Activated CD4-positive, alpha-beta T cell treated with anti-CD3 and anti-CD28 coated beads, Interleukin-2, amount 50 U/mL, for 16 hours (primary cell): ENCODE data around the gene LTO1.

Experiments
- DNase-seq: peaks from one replicate; pipeline ENCODE4 v3.0.0-alpha.2; 2020

LTO1 gene

DNA sequence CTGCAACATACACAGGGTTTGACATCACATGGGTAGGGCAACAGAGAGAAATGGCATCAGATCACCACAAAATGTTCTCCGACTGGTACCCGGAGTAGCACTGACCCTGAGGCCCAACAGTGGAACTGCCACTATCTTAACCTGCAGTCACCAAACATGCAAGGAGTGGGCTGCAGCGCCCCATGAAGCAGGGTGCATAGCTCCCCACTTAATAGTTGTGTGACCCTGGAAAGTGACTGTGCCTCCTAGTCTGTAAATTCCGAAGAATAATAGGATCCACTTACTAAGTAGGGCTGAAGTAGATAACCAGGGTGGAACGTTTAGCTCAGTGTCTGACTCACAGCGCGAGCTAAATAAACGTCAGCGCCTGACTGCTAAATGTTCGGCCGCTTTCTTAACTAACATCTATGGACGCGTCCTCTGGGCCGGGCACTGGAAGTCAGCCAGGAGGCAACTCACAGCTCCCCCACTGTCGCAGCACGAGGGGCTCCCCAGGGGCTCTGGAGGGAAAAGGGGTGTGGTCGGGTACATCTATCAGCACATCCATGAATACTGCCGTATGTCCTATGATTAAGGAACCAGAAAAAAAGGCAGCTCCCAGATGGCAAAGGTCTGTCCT is 777 bp downstream of the LTO1 start:
- no peak for DNase-seq

DNA sequence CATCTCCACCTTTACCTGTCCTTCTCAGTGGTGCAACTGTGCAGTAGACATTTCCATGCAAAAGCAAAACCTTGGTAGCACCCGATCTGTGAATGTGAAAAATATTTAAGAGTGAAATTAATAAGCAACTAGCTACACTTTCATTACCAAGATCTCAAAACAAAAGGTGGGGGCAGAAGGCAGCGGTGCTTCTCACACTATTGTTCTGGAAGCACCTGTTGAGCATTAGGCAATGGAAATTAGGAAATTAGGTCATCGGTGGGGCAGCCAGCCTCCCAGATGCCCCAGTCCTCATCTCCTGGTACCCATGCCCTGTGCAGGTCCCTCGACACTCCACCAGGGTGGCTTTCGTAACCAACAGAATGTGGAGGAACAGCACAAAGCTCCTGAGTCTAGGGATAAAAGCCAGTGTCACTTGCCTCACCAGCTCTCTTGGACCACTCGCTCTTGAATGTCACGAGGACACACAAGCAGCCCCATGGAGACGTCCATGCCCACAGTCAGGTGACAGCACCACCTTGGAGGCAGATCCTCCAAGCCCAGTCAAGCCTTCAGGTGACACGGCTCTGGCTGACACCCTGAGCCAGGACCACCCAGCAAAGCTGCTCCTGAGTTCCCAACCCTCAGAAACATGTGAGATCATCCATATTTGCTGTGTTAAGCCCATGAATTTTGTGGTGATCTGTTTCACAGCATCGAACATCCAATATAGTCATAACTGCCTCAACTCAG is 3.3 kb downstream of the LTO1 start:
- DNase-seq = no peak

DNA sequence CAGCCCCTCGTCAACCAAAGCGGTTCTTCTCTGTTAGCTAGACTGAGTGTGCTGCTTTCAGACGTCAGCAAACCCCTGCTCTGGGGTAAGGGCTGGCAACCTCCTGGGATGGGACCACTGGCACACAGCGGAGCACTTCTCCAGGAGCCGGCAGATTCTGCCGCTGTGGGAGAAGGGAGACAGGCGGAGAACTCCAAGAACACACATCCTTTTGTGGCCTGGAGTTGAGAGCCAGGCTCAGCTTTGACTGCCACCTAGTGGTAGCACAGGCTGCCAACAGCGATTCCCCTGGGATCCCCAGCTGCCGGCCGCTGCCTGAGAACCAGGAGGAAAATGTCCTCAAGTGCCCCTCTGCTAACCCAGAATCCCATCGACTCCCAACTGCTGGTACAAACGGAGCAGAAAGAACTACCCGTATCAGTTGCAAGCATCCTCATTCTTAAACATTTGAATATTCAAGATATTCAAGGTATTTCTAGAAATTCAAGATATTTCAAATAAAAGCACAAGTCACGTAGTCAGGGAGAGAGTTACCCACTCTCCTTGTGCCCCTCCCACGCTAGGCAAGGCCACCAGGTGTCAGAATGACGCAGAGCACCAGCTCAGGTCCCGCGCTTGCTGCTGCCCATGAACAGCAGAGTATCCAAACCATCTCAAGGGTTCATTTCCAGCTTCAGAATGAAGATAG is 4.9 kb downstream of the LTO1 start:
- DNase-seq = peak; percentile 54

DNA sequence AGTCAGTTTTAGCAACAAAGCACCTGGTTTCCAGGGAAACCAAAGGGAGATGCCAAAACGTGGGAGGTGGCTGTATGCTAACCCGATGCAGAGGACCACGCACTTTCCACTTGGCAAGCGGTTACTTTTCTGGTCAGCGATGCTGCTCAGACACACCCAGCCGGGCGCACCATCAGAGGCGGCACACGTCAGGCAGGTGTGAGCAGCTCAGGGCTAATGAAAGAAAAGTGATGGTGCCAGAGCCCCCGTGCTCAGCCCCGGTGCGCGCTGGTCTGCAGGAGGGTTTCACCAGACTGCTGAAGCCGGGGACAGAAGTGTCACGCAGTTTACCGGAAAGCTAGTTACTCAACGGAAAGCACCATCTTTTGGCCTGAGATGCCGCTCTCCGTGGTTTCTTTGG is 5.7 kb downstream of the LTO1 start:
- DNase-seq = no peak

DNA sequence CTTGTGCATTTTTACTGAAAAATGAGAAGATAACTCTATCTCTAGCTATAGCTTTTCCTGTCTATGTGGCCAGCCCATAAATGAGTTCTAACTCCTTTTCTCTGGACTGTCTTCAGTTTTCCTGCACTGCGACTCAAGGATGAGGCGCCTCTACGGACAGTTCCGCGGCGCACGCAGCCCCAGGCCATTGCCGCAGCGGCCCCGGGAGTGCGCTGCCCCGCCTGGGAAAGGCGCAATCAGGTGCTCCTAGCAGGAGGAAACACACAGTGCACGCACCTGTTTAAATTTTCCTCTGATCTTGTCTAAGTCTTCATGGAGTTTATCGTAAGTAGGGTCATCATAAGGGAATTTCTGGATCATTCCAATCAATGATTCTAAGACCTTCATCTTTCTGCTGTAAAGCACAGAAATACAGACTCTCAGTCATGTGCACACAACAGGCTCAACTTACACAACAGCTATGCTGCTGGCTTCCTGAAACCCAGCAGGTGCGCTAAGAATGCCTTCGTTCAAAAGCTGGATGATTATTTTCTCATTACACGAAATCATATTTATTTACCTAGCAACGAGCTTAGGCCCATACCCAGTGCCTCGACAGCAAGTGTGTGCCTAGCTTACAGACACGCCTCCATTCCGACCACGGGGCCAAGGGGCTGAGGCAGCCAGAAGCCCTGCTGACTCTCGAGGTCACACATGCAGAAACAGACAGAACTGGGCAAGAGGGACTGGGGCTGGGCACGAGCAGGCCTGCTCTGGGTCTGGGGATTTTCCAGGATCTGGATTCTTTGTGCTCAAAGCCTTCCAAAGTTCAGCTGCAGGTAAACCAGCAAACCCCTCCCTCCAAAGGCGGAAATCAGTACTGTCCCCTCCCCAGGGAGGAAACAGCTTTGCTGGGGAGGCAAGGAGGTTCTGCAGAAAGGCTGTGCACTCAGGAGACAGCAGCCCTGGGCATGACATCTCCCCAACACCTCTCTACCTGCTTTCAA is 7.2 kb downstream of the LTO1 start:
- DNase-seq = no peak

DNA sequence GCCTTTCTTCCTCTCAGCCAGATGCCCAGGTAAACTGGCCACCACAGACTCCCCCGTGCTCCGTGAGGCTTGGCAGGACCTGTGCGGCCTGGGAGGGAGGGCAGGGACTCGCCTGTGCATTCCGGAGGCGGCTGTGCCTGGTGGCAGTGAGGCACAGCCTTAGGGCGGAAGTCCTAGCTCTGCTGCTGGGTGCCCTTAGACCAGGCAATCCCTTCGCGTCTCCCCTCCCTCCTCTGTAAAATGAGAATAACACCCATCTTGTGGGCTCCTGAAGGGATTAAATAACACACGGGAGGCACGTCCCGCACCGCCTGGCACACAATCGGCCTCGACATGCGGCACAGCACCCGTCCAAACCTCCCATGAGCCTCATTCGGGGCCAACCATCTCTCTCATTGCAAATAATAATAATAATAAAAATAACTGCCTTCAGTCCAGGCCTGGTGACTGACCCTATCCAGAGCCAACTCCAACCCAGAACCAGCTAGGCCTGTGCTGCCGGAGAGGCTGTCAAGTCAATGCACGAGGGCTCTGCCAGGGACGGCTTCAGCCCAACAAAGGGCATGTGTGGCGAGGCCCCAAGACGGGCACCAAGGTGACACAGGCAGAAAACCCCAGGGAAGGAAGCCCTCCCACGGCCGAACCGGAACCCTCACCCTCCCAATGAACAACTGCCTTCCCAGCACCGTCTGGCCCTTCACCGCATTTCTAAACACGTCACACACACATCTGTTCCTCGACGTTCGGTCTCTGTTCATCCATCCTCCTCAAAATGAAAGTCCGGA is 8.2 kb downstream of the LTO1 start:
- DNase-seq = no peak

DNA sequence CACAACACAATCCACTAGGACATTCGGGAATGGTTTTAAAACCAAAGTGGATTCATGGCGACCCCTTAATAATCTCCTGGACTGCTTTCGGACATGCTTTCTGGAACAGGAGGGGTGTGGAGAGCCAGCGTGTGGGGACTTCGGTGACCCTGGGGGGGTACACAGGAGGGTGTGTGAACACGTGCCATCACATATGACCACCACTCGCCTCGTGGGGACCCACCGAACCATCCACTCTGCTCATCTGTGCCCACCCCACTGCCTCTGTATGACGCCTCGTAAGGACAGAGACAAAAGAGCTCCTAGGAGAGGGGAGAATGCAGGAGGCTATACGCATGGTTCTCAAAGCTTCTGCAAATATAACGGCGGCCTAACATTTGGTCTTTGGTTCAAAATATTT is 8.9 kb downstream of the LTO1 start:
- DNase-seq = no peak

DNA sequence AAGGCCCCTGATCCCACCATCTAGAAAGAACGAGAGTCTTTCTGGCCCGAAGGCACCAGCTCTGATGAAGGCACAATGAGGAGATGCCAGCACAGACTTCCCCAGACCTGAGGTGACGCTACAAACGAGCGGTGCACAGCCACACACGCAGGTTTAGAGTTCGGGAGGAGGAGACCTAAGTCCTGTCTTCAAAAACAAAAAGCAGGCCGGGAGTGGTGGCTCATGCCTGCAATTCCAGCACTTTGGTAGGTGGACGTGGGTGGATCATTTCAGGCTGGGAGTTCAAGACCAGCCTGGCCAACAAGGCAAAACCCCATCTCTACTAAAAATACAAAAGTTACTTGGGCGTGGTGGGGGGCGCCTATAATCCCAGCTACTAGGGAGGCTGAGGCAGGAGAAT is 9.5 kb downstream of the LTO1 start:
- no peak for DNase-seq

DNA sequence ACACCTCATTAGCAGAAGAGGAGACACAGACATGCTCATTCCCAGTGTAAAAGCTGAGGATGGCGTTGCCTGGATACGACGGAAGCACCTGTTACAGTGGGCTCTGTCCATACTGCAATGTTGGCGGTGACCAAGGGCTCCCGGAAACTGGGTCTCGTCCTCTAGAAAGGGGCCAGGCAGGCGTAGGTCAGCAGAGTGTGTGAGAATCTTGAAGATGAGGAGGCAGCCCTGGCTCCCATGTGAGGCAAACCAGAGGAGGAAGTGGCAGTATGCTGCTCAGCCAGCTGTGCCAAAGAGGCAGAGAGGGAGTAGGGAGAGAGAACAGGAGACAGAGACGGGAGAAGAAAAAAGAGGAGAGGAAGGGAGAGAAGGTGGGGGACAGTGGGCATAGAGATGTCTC is 10.3 kb downstream of the LTO1 start:
- no peak for DNase-seq

DNA sequence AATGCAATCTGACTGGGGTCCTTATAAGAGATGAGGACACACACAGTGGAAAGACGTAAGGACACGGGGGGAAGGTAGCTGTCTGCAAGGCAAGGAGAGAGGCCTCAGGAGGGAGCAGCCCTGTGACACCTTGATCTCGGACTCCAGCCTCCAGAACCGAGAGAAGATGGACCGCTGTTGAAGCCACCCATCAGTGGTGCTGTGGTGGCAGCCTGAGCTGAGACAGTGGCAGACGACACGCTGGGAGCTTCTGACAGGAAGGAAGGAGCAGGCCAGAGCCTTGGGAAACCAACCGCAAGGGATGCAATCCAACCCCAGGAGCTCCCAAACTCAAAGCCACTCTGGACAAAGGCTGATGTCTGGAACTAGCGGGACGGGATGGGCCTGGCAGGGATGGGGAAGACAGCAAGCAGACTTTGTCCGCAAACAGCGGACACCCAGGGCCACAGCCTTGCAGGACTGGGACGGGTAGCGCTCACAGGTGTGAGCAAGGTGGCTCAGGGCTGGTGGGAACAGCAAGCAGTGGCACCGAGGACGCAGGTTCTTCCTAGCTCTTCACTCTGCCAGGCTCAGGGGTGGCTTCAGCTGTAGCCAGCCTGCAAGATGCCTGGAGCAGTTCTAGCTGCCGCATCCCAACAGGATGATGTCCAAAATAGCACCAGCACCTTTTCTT is 10.9 kb downstream of the LTO1 start:
- no peak for DNase-seq

DNA sequence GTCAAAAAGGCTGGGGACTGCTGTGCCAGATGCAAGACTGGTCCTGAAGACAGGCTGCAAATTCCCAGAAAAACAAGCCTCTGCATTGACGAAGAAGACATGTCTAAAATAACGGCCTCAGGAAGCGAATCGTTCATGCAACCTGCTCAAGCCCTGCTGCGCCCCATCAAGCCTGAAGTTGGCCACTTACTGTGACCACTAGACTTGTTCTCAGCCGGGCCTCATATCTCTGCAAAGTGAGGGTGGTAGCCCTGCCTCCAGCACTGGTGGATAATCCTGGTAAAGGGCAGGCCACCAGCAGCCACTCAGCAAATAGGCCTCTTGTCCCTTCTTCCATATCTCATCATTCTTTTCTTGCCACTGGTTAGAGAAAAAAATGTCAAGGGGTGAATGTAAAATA is 11.8 kb downstream of the LTO1 start:
- no peak for DNase-seq

DNA sequence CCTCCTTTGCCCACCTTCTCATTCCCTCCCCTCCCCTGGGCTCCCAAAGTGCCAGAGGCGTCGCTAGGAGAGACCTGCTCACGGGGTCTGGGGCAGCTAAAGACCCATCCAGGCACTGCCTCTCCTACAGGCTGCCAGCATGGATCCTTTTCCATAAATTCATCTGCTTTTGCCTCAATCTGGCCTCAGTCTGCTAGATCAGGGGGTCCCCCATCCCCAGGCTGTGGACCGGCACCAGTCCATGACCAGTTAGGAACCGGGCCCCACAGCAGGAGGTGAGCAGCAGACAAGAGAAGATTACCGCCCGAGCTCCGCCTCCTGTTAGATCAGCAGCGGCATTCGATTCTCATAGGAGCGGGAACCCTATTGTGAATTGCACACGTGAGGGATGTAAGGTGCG is 12.3 kb downstream of the LTO1 start:
- DNase-seq = no peak

DNA sequence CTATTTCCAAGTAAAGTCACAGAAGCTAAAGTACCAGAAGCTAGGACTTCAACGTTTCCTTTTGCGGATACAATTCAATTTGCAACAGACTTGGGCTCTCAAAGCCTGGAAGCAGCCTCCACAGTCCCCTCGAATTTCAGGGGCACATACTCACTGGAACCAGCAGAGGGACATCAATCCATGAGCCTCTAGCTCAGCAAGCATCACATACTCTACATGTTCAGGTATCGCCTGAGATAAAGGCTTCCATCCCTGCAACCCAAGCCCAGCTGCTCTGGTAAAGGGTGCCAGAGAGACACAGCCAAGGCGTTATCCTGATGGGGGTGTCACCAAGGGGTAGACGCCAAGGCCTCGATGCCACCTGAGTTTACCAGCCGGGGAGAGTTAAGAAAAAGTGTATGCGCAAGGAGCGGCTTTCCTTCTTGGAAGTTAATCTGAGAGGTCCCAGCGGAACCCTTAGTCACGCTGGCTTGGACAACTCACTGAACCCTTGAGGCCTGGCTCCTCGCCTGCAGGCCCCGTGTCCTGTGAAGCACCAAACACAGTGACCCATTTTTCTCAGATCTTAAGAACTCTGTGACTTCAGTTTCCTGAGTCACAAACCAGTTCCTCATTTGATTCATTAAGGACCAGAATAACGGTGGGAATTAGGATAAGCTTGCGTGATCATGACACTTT is 13.0 kb downstream of the LTO1 start:
- no peak for DNase-seq

DNA sequence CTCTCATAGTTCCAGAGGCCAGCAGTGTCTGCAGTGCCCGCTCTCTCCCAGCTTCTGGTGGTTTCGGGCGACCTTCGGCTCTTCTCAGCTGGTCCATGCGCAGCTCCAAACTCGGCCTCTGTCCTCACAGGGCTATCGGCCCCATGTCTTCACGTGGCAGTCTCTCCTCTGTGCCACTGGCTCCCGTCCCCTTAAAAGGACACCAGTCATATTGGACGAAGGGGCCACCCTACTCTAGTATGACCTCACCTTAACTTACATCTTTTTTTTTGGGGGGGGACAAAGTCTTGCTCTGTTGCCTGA is 13.8 kb downstream of the LTO1 start:
- no peak for DNase-seq

DNA sequence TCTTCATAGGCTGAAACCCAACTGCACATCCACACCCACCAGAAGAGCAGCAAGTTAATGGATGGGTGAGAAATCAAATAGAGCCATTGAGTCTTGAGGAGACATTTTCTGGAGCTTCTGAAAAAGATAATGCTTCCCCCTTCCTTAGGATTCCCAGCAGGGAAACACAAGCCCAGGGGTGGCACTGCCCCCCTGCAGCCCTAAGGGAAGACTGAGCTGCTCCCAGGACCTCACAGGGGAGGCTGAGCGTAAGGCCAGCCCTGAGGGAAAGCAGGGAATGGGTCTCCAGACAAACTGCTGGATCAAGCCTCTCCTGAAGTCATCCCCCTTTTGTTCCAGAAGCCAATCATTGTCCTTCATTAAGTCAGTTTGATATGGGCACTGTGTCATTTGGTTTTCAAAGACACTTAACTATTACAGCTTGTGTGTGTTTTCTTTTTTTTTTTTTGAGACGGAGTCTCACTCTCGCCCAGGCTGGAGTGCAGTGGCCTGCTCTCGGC is 15.1 kb downstream of the LTO1 start:
- no peak for DNase-seq

DNA sequence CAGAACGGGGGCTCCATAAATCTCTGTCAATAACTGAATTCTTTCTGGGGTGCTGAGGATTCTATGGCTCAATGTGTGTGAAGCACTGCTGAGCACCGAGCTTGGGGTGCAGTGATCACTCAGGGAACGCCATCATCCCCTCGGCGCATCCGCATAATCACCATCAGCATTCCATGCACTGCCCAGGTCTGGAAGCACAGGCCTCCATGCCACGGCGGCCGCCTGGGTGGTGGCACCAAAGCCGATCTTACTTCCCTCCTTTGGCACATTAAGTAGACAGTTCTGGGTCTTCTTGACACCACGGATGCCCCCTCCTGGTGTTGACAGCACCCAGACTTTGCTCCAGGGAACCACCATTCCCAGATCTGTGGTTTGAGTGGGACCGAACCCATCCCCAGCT is 15.6 kb downstream of the LTO1 start:
- DNase-seq = no peak

DNA sequence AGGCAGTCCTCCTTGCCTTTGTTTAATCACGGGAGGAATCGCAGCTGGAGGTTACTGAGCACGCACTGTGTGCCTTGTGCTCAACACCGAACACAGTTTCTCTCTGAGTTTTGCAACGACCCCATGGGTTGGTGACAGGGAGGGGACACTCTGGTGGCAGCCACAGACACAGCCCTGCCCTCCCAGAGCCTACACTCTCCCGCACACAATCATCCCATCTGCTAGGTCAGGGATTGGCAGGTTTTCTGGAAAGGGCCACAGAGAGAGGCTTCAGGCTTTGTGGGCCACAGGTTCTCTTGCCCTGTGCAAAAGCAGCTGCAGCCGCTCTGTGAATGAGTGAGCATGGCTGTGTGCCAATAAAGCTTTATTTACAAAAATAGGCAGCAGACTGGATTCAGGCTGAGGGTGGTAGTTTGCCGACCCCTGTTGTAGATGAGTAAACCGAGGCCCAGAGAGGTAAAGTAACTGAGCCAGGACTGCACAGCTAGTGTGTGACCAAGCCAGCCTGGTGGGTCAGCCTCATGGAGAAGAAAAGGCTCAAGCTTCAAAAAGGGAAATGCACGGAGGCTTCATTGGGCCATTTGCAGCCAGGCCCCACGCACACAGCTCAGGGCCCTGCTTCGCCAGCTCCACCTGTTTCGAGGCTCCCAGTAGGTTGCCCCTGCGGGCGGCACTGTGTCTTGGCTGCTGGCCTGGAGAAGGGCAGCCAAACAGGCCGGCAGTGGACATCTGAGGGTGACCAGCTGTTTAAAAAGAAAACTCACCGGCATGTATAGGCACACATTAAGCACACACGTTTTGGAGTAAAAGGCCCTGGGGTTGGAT is 16.3 kb downstream of the LTO1 start:
- DNase-seq = no peak

DNA sequence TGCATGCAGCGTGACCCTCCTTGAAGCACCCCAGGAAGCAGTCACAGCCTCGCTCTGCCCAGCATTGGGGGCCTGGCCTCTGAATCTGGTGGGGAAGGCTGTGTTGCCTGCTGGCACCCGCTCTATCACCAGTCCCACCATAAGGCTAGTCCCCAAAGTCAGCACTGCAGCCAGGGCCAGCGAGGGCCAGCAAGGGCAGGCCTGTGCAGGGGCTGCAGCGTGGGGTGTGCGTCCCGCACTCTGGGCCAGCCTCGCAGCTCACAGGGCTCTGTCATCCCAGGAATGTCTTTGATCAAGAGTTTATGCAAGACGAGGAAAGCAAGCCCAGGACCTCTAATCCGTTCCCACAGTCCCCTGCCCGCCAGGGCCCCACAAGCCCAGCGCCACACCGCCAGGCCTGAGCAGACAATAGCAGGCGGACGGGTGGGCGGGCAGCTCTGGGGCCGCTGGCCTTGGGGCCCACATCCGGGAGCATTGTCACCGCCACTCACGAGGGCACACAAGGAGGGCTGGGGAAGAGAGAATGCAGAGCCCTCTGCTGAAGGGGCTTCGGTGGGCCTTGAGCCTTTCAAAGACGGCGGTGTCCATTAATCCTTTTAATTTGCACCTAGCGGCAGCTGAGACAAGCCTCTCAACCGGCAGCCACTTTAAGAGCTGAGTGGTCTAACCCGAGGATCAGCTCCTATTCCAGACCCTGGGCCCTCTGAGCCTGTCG is 17.1 kb downstream of the LTO1 start:
- DNase-seq = no peak

DNA sequence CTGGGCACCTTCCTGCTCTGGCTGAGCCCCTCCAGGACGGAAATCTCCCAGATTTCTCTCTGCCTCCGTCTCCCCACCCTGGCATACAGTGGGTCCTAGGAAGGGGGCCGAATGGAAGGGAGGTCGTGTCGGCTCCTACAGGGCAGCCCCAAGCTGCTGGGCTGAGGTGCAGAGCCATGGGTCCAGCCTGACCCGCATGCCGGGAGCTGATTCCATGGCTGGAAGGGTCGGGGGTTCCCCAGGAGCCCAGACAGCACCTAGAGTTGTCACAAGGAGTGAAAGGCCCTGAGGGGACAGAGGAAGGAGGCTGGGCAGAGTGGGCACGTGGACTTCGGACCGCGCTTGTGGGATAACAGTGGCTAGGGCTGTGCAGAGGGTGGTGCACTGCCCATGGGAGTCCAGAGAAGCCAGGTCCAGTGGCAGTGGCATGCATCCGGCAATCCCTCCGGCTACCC is 17.7 kb downstream of the LTO1 start:
- DNase-seq = no peak
